DMS153 treated with DMSO at 0.1 percent for 48 hours (cell line): ENCODE data around the gene PDPK1.

Experiments
- DNase-seq: peaks from one replicate; lab custom pipeline; 2025; ENCODE audit not compliant: unreplicated experiment; lab: John Stamatoyannopoulos, UW

Gene PDPK1

DNA sequence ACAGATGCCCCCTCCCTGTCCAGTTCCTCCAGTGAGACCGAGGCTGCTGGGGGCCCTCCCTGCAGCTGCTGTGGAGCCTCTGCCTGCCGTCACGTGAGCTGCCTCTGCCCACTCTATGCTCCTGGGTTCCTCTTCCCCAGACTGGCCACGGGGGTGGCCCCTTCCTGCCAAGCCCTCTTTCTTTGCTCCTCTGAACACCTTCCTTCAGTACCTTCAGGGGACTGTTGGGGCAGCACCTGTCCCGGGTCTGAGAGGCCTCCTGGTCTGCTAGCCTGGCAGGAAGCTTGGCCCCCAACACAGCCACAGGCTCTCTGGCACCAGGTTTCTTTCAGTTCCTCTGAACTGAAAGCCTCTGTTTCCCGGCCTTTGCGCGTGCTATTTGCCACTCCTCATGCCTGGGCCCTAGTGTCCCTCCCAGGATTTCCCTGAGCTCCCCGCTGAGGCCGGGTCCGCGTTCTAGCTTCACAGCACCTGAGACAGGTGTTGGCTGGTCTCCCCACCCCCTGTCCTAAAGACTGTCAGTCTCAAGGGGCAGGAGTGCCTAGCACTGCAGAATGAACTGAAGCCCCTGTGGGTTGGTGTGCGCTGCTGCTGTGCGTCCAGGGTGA lies 30.7 kb upstream of the PDPK1 start:
- no peak for DNase-seq

DNA sequence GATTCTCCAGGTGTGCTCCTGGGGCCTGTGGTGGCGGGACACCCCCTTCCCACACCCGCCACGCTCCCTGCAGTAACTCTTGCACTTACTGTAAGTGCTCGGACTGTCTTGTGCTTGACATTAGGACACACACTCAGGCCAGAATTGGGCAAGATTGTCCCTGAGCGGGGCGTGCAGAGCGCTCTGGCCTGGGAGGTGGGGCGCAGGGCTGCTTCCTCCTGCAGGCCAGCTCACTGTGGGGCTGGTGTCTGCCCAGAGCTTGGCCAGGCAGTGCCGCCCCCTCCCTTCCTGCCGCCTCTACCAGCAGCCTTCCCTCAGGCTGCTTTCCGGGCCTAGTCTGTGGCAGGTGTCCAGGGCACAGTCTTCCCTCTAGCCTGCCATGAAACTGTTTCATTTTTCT lies 30.2 kb upstream of the PDPK1 start:
- DNase-seq = no peak

DNA sequence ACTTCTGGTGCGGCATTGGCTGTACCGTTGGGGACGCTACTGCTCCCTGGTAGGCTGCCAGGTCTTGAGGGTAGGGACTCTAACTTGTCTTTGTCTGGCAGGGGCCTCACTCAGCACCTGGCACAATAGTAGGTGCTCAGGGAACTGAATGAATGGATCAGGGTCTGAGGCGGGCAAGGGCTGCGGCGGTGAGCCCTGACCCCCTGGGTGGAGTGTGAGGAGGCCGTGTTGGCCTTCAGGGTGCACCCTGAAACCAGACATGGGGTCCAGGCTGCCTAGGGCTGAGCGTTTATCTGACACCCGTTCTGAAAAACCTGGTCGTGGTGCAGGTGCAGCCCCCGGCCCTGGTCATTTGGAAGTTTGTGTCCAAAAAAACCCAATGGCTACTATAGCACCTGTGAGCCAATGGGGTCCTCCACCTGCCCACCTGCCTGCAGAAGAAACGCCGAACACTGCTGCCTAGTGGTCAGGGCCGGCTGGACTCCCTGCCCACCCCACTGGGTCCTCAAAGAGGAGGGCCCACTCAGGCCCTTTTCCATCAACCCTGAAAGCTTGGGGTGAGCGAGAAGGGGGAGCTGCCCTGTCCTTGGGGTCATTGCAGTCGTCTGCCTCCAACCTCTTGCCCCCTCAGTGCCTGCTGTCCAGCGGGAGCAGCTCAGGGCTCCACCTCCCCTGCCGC lies 29.0 kb upstream of the PDPK1 start:
- DNase-seq = no peak

DNA sequence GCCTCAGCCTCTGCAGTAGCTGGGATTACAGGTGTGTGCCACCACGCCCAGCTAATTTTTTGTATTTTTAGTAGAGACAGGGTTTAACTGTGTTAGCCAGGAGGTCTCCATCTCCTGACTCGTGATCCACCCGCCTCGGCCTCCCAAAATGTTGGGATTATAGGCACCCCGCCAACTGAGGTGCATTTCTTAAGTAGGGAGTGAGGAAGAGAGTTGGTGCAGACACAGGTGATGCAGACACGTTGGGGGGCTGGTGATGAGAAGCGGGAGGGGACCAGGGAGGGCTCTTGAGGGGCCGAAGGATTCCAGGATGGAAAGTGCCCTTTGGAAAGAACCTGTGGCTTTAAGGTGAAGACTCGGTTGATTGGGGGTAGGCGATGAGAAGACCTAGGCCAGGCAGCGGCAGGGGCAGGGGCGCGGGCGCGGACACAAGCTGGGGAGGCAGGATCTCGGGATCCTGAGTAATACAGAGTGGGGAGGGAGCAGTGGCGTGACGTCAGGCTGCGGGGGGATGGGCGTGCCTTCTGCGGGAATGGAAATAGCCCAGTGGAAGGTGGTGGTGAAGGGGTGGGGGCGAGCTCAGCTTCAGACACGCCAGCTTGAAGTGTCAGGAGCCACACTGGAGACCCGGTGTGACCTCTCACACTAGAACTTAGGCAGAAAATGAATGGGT lies 26.6 kb upstream of the PDPK1 start:
- no peak for DNase-seq

DNA sequence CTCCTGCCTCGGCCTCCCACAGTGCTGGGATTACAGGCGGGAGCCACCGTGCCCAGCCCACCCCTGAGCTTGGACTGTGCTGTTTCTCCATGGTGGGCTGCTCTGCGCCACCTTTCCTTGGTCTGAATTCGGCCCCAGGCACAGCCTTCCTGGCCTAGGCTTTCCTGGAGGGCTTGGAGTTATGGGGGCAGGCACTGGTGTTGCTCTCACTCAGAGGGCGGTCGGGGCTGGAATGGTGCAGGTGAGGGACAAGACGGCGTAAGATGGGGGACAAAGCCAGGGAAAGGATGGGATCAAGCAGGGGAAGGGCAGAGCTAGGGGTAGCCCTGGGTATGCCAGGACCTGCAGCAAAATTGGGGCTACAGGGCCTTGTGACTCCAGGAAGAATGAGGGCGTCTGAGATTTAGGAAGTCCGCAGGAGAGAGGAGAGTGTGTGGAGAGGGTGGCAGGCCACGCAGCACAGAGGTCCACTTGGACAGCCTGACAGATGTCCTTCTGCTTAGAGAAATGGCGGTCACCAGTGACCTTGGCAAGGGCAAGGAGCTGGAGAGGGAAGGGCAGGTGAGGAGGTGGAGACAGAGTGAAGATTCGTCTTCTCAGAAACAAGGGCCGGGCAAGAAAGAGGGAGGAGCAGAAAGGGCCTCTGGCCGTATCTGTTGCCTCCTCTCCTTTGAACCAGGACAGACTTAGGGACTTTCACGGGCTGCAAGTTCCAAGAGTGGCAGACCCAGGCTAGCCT lies 25.7 kb upstream of the PDPK1 start:
- no peak for DNase-seq

DNA sequence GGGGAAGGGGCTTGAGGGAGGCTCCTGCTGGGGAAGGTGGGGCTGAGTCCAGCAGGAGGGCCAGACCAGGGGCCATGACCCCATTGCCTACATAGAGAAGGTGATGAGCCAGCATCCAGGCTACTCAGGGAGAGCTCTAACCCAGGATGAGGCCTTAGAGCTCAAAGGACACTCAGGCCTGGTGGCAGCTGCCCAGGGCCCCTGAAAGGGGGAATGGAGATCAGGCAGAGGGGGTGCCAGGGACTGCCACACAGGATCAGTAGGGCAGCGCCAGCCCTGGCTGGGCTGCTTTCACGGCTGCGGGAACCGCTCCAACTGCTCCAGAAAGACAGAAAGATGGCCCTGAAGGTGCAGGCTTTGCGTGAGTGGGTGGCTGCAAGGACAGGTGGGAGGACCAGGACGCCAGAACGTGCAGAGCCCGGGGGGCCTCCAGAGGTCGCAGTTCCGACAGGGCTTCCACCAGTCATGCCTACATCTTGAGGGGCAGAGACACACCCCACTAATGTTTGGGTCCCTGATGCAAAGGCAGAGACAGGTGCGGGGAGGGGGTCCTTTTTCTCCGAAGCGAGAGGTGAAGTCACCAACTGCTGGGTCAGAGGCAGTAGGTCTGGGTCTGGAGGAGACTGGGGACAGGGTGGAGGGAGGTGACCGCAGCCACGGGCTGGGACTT lies 25.0 kb upstream of the PDPK1 start:
- DNase-seq = no peak

DNA sequence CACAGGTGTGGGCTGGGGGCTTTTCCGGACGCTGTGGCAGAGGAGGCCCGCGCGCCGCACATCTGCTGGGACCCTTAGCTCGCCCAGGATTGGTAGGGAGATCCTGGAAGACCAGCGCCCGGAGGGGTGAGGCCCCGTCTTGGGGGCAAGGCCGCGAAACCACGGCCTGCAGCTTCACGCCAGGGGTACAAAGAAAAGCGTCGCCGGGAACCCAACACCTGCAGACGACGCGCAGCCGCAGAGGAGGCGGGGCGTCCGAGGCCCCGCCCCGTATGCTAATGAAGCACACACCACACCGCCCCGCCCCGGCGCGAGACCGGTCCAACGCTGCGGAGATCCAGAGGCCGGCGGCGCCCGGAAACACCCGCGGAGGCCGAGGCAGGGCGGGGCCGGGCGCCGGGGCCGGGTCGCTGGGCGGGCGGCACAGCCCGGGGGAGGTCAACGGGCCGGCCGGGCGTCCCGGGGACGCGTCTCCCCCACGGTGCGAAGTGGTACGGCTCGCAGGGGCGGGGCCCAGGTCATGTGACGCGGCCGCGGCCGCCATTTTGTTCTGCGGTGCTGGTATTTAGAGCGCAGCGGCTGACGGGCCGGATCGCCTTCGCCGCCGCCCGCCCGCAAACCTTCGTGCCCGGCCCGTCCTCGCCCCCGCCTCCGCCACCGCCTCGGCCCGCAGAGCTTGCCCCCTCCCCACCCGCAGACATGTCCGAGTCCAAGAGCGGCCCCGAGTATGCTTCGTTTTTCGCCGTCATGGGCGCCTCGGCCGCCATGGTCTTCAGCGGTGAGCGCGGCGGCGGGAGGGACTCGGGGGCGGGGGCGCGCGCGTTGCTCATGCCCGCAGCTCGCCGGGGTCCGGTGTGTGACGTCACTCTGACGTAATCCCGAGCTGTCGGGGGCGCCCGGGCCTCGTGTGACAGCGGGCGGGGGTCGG lies 24.2 kb upstream of the PDPK1 start, which contains the start of gene ATP6V0C:
Gene ATP6V0C, plus strand, starts transcription at position 548 of the 928 bp plus-strand sequence. Its CDS starts 152 bp downstream, at position 700.
- DNase-seq = peak; percentile 77

DNA sequence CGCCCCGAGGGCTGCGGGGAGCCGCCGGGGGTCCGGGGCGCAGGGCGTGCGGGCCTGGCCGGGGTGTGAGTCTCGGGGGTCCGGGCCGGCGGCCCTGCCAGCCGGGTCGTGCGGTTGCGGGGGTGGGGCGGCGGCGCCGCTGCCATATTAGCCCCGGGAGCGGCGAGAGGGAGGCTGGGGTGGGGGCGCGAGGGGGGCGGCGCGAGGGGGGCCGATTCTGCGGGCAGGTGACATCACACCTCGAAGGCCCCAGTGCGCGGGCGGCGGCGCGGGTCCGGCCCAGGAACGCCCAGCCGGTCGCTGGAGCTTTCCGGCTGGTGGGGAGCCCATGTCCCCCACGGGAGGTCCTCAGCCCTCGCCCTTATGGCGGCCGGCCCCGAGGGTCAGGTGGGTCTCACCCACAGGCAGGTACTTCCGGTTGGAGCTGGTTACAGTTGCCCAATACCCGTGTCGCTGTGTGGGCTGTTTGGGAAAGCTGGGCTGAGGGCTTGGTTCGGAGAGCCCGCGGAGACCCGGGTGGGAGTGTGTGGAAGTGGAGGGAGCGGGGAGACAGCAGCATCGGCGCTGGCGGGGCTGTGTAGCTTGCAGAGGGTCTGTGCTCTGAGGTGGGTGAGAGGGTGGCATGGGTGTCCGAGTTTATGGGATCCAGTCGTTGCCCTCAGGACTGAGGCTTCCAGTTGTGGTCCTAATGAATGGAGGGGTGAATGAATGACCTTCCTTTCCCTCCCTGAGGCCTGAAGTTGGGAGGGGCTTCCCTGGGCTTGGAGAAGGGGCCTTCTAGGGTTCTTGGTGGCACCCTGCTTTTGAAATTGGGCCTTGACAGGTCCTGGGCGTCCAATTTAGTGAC lies 23.3 kb upstream of the PDPK1 start:
- no peak for DNase-seq

DNA sequence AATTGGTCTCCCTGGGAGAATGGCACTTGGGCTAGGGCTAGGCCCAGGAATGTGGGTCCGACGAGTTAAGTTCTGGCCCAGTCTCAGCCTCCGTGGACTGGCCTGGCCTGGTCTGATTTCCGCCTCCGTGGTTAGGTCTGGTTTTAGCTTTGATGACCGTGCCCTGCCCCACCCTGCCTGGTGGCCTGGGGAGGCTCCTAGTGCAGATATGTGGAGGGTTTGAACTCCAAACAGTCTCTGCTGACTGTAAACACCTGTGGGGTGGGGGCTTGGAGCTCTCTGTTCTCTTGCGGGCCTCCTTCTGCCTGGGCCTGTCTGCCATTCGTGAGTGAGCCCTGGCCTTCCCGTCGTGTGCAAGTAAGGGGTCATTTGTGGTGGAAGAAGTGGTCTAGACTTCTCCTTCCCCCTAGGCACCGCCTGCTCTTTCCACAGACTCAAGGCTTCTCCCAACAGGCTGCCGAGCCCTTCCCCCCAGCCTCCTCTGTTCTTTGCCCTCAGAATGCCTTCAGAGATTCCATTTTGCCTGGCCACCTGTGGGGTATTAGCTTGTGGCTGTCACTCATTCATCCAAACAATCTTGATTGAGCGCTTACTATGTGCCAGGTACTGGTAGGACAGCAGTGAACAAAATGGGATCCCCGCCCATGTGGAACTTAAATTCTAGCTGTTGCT lies 22.5 kb upstream of the PDPK1 start:
- DNase-seq = no peak

DNA sequence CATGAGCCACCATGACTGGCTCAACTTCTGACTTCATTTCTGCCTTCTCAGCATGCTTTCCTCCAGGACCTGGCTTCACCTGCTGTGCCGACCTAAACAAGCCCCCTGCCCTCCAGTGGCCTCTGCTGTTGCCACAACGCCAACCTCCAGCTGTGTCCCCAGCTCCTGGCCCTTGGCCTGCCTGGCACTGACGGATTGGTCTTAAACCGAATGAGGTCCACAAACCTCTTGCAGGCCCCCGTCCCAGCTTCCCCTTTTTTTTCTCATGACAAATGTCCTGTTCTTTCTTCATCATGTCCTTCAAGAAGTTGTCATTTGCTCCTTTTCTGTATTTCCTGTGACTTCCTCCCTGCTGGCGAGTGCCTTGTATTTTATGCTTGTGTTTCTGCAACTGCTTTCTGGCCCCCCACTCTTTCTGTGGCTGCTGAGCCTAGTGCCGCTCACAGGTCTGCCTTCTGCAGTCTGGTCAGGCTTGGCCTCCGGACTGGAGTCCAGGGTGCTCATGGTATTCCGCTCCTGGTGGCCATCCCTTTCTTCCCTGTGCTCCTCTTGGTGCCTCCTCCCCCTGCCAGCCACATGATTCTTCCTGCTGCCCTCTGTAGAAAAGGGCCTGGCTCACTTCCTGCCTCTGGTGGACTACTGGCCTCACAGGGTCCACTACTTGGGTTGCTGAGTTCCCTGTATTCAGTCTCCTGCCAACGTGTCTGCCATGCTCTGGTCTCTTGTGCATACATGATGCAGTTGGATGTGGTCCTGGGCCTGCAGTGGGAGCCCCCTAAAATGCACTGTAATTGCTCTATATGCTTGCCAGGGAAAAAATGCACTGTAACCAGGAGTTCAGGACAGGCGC lies 21.2 kb upstream of the PDPK1 start:
- no peak for DNase-seq

DNA sequence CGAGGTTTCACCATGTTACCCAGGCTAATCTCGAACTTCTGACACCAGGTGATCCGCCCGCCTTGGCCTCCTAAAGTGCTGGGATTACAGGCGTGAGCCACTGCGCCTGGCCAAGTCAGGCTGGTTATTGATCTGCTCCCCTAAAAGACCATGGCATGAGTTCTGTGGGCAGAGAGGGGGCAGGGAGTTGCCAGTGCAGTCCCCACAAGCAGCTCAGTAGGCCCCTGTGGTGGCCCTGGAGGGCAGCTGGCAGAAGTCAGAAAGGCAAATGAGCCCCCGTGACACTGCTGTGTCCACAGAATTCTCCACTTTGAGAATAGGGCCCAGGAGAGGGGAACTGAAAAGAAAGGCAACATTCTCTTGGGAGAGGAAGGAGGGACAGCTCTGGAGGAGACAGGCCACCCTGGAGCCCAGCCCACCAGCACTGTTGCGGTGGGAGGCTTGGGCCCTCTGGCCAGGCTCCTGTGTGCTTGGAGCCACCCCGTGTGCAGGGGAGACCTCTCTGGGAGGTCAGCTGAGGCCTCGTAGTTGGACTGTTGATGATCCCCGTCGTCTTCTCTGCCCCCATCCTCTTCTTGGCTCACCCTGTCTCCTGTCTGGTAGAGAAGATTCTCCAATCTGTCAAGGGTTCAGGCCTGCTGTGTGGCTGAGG lies 19.7 kb upstream of the PDPK1 start:
- DNase-seq = no peak

DNA sequence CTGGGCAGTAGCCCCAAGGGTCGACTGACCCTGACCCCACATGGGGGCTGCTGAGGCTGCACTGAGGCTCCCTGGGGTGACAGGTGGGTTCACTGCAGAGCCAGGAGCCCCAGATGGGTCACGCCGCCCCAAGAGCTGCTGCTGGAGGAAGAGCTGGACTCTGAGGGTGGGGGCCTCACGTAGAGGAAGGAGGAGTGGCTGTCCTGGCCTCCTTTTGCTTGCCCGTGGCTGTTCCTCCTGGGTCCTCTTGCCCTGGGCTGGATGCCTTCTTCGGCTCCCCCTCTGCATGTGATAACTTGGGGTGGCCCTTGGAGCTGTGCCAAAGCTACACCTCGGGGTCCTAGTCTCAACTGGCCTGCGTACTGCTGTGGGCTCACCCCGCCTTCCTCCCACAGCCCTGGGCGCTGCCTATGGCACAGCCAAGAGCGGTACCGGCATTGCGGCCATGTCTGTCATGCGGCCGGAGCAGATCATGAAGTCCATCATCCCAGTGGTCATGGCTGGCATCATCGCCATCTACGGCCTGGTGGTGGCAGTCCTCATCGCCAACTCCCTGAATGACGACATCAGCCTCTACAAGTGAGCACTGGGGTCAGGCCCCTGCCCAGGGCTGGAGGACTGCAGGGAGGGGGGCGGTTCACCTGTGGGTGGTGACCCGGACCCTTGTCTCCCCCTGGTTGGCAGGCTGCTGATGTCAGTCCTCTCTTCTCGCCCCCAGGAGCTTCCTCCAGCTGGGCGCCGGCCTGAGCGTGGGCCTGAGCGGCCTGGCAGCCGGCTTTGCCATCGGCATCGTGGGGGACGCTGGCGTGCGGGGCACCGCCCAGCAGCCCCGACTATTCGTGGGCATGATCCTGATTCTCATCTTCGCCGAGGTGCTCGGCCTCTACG lies 18.8 kb upstream of the PDPK1 start:
- DNase-seq = no peak

DNA sequence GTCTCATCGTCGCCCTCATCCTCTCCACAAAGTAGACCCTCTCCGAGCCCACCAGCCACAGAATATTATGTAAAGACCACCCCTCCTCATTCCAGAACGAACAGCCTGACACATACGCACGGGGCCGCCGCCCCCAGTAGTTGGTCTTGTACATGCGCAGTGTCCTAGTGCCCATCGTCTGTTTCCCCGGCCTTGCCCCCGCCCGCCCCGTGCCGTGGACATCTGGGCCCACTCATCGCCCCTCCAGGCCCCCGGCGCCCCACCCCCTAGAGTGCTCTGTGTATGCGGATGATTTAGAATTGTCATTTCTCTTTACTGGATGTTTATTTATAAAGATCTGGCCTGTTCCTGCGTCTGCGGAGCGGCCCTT lies 18.1 kb upstream of the PDPK1 start:
- DNase-seq = no peak

DNA sequence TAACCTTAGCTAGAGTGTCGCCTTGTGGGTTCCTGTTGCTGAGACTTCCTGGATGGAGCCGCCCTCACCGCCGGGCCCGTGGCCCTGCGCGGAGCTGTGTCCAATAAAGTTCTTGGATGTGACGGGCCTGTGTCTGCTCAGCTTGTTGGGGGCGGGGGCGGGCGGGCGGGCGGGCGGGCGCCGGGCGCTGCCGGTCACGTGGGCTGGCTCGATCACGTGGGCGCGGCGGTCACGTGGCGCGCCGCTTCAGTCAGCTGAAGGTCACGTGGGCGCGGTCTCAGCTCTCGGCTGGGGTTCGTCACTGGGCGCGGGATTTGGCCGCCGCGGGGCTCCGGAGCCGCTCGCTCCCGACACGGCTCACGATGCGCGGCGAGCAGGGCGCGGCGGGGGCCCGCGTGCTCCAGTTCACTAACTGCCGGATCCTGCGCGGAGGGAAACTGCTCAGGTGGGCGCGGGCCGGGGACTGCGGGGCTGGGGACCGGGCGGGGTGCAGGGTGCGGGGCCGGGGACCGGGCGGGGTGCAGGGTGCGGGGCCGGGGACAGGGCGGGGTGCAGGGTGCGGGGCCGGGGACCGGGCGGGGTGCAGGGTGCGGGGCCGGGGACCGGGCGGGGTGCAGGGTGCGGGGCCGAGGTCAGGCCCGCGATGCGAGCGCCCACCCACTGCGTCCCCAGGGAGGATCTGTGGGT lies 17.6 kb upstream of the PDPK1 start, which contains the start of gene AMDHD2:
Gene AMDHD2, plus strand, starts transcription at position 275 of the 687 bp plus-strand sequence. Its CDS starts 88 bp downstream, at position 363.
- DNase-seq = peak; percentile 72

DNA sequence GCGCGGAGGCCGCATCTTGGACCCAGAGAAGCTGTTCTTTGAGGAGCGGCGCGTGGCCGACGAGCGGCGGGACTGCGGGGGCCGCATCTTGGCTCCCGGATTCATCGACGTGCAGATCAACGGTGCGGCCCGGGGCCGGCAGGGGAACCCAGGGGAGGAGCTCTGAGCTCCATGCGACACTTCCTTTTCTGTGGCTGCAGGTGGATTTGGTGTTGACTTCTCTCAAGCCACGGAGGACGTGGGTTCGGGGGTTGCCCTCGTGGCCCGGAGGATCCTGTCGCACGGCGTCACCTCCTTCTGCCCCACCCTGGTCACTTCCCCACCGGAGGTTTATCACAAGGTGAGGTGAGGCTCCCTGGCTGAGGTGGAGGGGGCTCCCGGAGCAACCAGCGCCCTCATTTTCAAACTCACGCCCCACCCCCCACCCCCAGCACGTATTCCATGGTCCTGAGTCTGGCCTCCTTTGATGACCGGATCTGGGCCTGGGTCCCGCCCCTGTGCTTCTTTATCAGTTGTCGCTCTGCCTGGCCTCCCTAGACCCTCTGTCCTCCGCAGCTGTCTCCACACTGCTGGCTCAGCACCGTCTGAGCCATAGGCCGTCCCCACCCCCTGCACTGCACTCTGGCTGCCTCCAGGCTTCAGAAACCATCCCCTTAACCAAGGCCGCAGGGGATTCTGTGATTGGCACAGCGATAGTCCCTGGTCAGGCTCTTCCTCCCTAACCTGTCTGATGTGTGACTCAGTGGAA lies 16.9 kb upstream of the PDPK1 start:
- DNase-seq = no peak
